Progenitor cell of endocrine pancreas (in vitro differentiated cells): ENCODE data around the gene EYA2. TPM values are rescaled to one million over a fixed set of nuclear protein-coding genes. Genes with fewer than 3 reads are reported as not detected.

Source experiments
- DNase-seq: peaks from one replicate; pipeline ENCODE4 v3.0.0; 2021; ENCODE audit warnings: low spot score; ENCODE audit not compliant: unreplicated experiment
- H3K27ac Mint-ChIP-seq: 2 replicates; pipeline ENCODE4 v1.8.0; 2021; ENCODE audit warnings: mild to moderate bottlenecking, moderate library complexity, mixed read lengths
- H3K27me3 Mint-ChIP-seq: 2 replicates; pipeline ENCODE4 v1.8.0; 2021; ENCODE audit warnings: mixed read lengths
- H3K36me3 Mint-ChIP-seq: 2 replicates; pipeline ENCODE4 v1.8.0; 2022; ENCODE audit warnings: mixed read lengths; ENCODE audit not compliant: insufficient read depth
- H3K4me1 Mint-ChIP-seq: 2 replicates; pipeline ENCODE4 v1.8.0; 2021; ENCODE audit warnings: low read depth, mixed read lengths
- H3K4me3 Mint-ChIP-seq: 2 replicates; pipeline ENCODE4 v1.8.0; 2021; ENCODE audit warnings: low read depth, mild to moderate bottlenecking, moderate library complexity, mixed read lengths
- H3K9me3 Mint-ChIP-seq: 2 replicates; pipeline ENCODE4 v1.8.0; 2021; ENCODE audit warnings: low read depth, mixed read lengths
- CTCF ChIP-seq: fragments of 200-600 bp; sonication (generic); IDR thresholded peaks from one replicate; pipeline ENCODE4 v1.5.0; 2021; ENCODE audit warnings: antibody characterized with exemption, mild to moderate bottlenecking; ENCODE audit not compliant: unreplicated experiment
- total RNA-seq: library from RNA; stranded (reverse); gene quantifications from 2 replicates; pipeline ENCODE4 v1.2.1, GENCODE V29; 2021

The EYA2 gene
- total RNA-seq, 1 donor from 2014 or later: 0.53 TPM

DNA sequence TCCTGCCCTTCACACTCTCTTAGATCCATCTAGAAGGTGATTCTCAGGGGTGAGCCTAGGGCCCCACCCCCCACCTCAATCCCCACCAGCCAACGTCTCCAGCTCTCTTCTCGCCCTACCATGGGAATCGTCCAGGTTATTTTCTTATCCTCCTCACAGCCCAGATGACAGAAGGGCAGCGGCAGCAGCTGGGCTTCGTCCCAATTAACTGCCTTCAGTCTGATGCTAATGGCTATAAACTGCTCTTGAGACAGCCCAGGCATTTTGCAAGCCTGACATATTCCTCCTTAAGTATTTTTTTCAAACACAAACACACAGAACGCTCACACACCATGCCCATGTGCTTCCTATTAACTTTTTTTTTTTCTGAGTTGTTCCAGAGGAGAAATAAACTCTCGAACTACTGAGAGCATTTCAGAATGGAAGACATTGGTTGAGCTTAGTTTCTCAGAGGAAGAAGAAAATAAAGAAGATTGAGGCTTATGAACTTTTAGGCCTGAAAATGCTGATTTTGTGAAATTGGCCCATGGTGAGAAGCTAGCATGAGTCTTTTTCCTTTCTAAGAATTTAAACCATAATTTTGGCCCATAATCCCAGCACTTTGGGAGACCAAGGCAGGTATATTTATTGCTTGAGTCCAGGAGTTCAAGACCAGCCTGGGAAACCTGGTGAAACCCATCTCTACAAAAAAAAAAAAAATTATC, 124.6 kb downstream of the EYA2 start:
- Mint-ChIP-seq H3K36me3 (no peaks in the 10 kb centered on the region), H3K27ac (no peak overlapping the region), H3K4me1 (no peaks in the 10 kb centered on the region), H3K9me3 (no peaks in the 10 kb centered on the region), H3K27me3 (peaks cover 16% of the 10 kb centered on the region), H3K4me3 (no peak overlapping the region)
- TF ChIP-seq CTCF: no peak
- DNase-seq: no peak

- H3K27ac Mint-ChIP-seq: no peak overlapping the region
- H3K27me3 Mint-ChIP-seq: peaks cover 13% of the 10 kb centered on the region
- H3K9me3 Mint-ChIP-seq: no peaks in the 10 kb centered on the region
Measured at GRCh38 chr20:47020231-47020630, 125.6 kb downstream of the EYA2 start.

GRCh38 chr20:47021850-47022249, 127.2 kb downstream of the EYA2 start:
- no peaks in the 10 kb centered on the region for H3K36me3 Mint-ChIP-seq
- no peak overlapping the region for H3K4me3 Mint-ChIP-seq
- no peaks in the 10 kb centered on the region for H3K4me1 Mint-ChIP-seq
- no peak for DNase-seq
- H3K9me3 Mint-ChIP-seq: no peaks in the 10 kb centered on the region
- TF ChIP-seq CTCF: no peak
- peaks cover 7% of the 10 kb centered on the region for H3K27me3 Mint-ChIP-seq
- H3K27ac Mint-ChIP-seq: no peak overlapping the region

More at GRCh38 chr20:47020231-47020630, 125.6 kb downstream of the EYA2 start:
- DNase-seq: no peak
- Mint-ChIP-seq H3K4me3 (no peak overlapping the region), H3K4me1 (no peaks in the 10 kb centered on the region), H3K36me3 (no peaks in the 10 kb centered on the region)
- no peak for TF ChIP-seq CTCF

GRCh38 chr20:47024461-47024937, 129.9 kb downstream of the EYA2 start:
- Mint-ChIP-seq H3K4me3 (no peak overlapping the region), H3K27me3 (peaks cover 4% of the 10 kb centered on the region), H3K27ac (no peak overlapping the region), H3K9me3 (no peaks in the 10 kb centered on the region), H3K36me3 (no peaks in the 10 kb centered on the region), H3K4me1 (no peaks in the 10 kb centered on the region)
- TF ChIP-seq CTCF: no peak
- no peak for DNase-seq

DNA sequence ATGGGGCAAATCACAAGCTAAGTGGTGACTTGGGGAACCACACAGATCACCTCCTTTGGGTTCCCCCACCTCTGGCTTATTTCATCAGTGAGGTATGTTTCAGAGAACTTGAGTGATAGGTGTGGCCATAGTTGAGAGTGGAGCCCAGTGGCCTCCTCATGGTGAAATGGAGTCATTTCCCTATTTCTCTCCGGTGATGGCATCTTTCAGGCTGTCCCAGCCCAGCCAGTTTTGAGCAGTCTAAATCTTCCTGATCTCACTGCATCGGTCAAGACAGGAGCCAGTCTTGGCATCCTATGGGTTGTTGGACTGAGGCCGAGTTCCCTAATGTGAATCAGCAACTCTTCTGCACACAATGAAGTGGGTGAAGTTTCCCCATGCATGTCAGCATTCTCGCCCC, 132.4 kb downstream of the EYA2 start:
- TF ChIP-seq CTCF: no peak
- H3K27ac Mint-ChIP-seq: no peak overlapping the region
- peaks cover 4% of the 10 kb centered on the region for H3K27me3 Mint-ChIP-seq
- H3K36me3 Mint-ChIP-seq: no peaks in the 10 kb centered on the region
- no peak for DNase-seq
- no peaks in the 10 kb centered on the region for H3K9me3 Mint-ChIP-seq
- no peak overlapping the region for H3K4me3 Mint-ChIP-seq
- H3K4me1 Mint-ChIP-seq: no peaks in the 10 kb centered on the region
